Urinary bladder (tissue), 4 donors: ENCODE results near the gene NEO1. TPM values are rescaled to one million over a fixed set of nuclear protein-coding genes. Genes with fewer than 3 reads are reported as not detected.
A peak's percentile ranks its signal among the peaks of the same experiment; 100 is the strongest.

Source experiments
- DNase-seq: peaks from one replicate; pipeline ENCODE4 v3.0.0-alpha.2; 2015; ENCODE audit errors: extremely low spot score
- H3K27ac ChIP-seq: one replicate; pipeline ENCODE4 v1.5.1; 2013; ENCODE audit warnings: low read depth, mild to moderate bottlenecking, moderate library complexity
- H3K36me3 ChIP-seq: one replicate; pipeline ENCODE4 v1.6.1; 2013; ENCODE audit warnings: mild to moderate bottlenecking, moderate library complexity; ENCODE audit not compliant: insufficient read depth
- H3K4me1 ChIP-seq: one replicate; pipeline ENCODE4 v1.6.1; 2013; ENCODE audit warnings: mild to moderate bottlenecking, moderate library complexity; ENCODE audit not compliant: insufficient read depth
- H3K4me3 ChIP-seq: one replicate; pipeline ENCODE4 v1.5.1; 2013; ENCODE audit warnings: low read depth, low read length
- WGBS: extraction: QIAGEN DNeasy Blood & Tissue Kit; methylation state at CpG from one replicate; pipeline ENCODE4 v1.1.7; 2013; 5-methylcytosine and 5-hydroxymethylcytosine counted together
- polyA plus RNA-seq: library from polyadenylated mRNA; stranded (reverse); fragments of 200-250 nt; gene quantifications from one replicate; pipeline ENCODE4 v1.2.3, GENCODE V29; 2013
- total RNA-seq: library from RNA; depleted of rRNA; stranded (reverse); fragments of >200 nt; gene quantifications from one replicate; pipeline ENCODE4 v1.2.3, GENCODE V29; 2014
- donor health status: healthy with polysubstance abuse.
- donor health status: healthy.

NEO1 gene
- total and polyA plus RNA-seq, 2 donors = 24.7 to 52.4 TPM

DNA sequence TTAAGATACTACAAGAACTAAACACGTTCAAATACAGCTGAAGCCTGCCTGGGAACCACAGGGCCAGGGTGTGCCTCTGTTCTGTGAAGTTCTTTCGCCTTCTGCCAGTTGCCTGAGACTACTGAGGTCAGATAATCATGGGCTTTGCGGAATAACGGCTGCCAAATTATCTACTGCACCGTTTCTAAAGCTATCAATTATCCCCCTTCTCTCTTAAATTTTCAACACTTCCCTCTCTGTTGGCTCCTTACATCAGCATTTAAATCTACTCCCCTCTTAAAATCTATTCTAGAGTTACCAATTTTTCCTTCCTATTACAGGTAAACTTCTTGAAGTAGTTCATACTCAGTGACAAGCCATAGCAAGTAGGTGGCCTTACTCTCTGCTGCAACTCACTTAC lies 6.2 kb upstream of the NEO1 start:
- Histone ChIP-seq H3K36me3 (no peaks in the 10 kb centered on the region), H3K27ac (peak overlapping the region; percentile 2), H3K4me3 (no peak overlapping the region), H3K4me1 (no peaks in the 10 kb centered on the region)
- 63% methylated on average over 5 of the region's 5 CpGs for WGBS
- DNase-seq = no peak

DNA sequence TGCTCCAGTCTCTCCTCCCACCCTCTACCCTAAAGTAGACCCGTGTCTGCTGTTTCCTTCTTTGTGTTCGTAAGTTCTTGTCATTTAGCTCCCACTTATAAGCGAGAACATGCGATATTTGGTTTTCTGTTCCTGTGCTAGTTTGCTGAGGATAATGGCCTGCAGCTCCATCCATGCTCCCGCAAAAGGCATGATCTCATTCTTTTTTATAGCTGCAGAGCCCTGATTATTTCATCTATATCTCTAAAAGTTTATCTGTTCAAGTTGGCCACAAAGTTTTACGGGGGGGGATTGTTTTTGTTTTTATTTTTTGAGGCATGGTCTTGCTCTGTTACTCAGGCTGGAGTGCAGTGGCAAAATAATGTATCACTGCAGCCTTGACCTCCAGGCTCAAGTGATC lies 4.4 kb upstream of the NEO1 start:
- no peak for DNase-seq
- Histone ChIP-seq H3K4me1 (no peaks in the 10 kb centered on the region), H3K27ac (no peak overlapping the region), H3K36me3 (no peaks in the 10 kb centered on the region), H3K4me3 (no peak overlapping the region)
- WGBS = 75% methylated on average over 6 of the region's 6 CpGs

- Histone ChIP-seq H3K36me3 (no peaks in the 10 kb centered on the region), H3K4me3 (no peak overlapping the region), H3K4me1 (no peaks in the 10 kb centered on the region), H3K27ac (no peak overlapping the region)
- DNase-seq = no peak
- WGBS = 34% methylated on average over 3 of the region's 3 CpGs
Observed at GRCh38 chr15:73048624-73049295, 3.5 kb upstream of the NEO1 start.

DNA sequence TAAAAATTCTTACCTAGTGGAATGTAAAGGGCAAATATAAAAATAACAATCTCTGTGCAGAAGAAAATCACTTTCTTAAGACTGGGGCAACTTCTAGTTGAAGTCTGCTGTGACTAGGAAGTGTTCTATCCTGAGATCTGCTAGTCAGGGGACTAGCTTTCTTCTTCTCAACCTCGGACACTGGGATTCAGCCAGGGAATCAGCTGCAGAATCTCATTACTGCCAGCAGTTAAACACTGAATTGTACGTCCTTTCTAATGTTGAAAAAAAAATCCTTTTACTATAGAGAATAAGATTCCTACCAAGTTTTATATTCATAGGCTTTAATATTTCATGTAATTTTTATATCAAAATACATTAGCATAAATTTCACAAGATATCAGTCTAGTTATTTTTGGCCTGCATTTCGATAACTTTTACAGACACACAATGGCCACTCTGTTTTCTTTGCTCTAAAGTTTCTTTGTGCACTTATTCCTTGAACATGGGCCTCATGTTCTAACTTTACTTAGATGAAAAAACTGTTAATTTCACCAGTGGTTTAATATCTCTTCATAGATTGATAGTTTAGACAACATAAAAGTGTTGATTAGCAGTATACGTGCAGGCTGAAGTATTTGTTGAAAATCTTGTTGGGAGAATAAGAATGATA lies 2.6 kb upstream of the NEO1 start:
- H3K4me1 ChIP-seq = no peaks in the 10 kb centered on the region
- H3K27ac ChIP-seq = no peak overlapping the region
- no peaks in the 10 kb centered on the region for H3K36me3 ChIP-seq
- WGBS = 63% methylated on average over 4 of the region's 4 CpGs
- DNase-seq = no peak
- no peak overlapping the region for H3K4me3 ChIP-seq

- Histone ChIP-seq H3K27ac (no peak overlapping the region), H3K36me3 (no peaks in the 10 kb centered on the region), H3K4me3 (peak overlapping the region; percentile 88), H3K4me1 (no peaks in the 10 kb centered on the region)
- 42% methylated on average over 10 of the region's 10 CpGs for WGBS
- no peak for DNase-seq
Observed at GRCh38 chr15:73050561-73051295, 1.5 kb upstream of the NEO1 start.

DNA sequence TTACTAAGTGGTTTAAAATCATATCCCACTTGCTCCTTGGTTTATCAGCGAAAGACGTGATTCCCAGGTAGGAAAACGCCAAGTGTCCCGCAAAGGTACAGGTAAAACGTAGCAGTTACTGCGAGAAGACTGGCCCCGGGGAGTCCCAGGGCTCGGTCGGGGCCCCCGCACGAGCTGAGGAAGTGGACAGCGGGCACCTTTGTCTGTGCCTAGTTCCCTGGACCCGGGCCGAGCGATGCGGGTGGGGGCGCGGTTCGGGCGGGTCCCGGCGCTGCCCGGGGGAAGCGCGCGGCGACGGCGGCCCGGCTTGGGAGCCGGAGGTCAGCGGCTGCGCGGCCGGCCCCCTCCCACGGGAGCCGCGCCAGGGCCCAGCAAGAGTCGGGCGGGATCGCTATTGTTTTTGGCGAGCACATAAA lies 864 bp upstream of the NEO1 start:
- Histone ChIP-seq H3K27ac (peak overlapping the region; percentile 96), H3K4me3 (peak overlapping the region; percentile 88), H3K36me3 (no peaks in the 10 kb centered on the region), H3K4me1 (no peaks in the 10 kb centered on the region)
- WGBS = 2% methylated on average over 42 of the region's 42 CpGs
- DNase-seq = no peak

- peak; percentile 33 for DNase-seq
- no peaks in the 10 kb centered on the region for H3K36me3 ChIP-seq
- under 1% methylated on average over 61 of the region's 61 CpGs for WGBS
- H3K4me1 ChIP-seq = no peaks in the 10 kb centered on the region
- peak overlapping the region; percentile 62 for H3K27ac ChIP-seq
- peak overlapping the region; percentile 88 for H3K4me3 ChIP-seq
Observed at GRCh38 chr15:73052653-73053397, 562 bp downstream of the NEO1 start.

DNA sequence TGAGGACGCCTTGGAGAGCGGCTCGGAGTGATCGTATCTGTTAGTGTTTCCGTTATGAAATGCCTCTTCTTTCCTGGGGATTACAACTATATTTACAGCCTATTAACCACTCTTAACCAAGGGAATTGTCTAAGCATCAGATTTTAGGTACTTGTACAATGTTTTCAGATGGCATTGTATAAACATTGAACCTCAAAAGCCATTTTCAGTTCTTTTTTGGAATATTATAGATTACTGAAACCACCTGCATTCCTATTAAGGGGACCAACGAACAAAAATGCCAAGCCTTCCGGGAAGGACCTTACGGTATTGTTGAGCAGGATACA lies 1.1 kb downstream of the NEO1 start:
- H3K36me3 ChIP-seq = no peaks in the 10 kb centered on the region
- 6% methylated on average over 8 of the region's 8 CpGs for WGBS
- H3K27ac ChIP-seq = no peak overlapping the region
- H3K4me1 ChIP-seq = no peaks in the 10 kb centered on the region
- H3K4me3 ChIP-seq = peak overlapping the region; percentile 88
- no peak for DNase-seq

GRCh38 chr15:73054417-73054953 lies 2.2 kb downstream of the NEO1 start:
- no peaks in the 10 kb centered on the region for H3K4me1 ChIP-seq
- H3K27ac ChIP-seq = no peak overlapping the region
- H3K36me3 ChIP-seq = no peaks in the 10 kb centered on the region
- DNase-seq = no peak
- WGBS = 76% methylated on average over 6 of the region's 6 CpGs
- peak overlapping the region; percentile 25 for H3K4me3 ChIP-seq

DNA sequence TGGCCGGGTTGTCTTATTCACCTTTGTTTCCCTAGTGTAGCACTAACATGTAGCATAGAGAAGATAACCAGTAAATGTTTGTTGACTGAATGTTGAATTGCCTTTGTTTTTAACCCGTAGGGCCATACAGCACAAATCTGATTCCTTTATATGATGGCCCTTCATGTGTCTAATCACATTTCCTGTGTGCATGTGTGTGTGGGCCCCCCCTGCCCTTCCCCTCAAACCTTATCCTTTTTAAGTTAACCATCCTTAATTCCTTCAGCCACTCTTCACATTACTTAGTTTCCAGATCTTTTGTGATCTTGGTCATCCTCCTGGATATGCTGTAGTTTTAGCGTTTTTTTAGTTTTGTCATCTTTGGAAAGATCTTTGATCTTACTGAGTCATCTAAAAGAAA lies 4.2 kb downstream of the NEO1 start:
- no peak overlapping the region for H3K27ac ChIP-seq

GRCh38 chr15:73058437-73058836 lies 6.2 kb downstream of the NEO1 start:
- Histone ChIP-seq H3K27ac (no peak overlapping the region), H3K4me3 (no peak overlapping the region), H3K4me1 (no peaks in the 10 kb centered on the region), H3K36me3 (no peaks in the 10 kb centered on the region)
- DNase-seq = no peak

More for the DNA sequence above, 4.2 kb downstream of the NEO1 start:
- DNase-seq = no peak
- Histone ChIP-seq H3K36me3 (no peaks in the 10 kb centered on the region), H3K4me3 (no peak overlapping the region), H3K4me1 (no peaks in the 10 kb centered on the region)
- WGBS = 86% methylated on average over 3 of the region's 3 CpGs

GRCh38 chr15:73065114-73065513 lies 12.9 kb downstream of the NEO1 start:
- no peaks in the 10 kb centered on the region for H3K36me3 ChIP-seq
- H3K27ac ChIP-seq = no peak overlapping the region
- H3K4me3 ChIP-seq = no peak overlapping the region
- DNase-seq = no peak
- H3K4me1 ChIP-seq = no peaks in the 10 kb centered on the region
- WGBS = 96% methylated on average over 2 of the region's 2 CpGs

DNA sequence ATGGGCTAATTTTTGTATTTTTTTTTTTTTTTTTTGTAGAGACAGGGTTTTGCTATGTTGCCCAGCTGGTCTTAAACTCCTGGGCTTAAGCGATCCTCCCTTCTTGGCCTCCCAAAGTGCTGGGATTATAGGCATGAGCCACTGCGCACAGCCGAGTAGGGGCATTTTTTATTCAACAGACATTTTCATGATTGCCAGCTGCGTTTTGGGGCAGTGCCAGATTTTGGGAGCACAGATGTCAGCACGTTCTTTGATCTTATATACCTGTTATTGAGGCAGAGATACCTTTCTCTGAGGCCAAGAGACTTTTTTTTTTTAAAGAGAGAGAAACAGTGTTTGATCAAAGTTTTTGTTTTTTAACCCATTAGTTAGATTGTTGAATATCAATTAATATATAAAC lies 16.8 kb downstream of the NEO1 start:
- Histone ChIP-seq H3K4me3 (no peak overlapping the region), H3K4me1 (no peaks in the 10 kb centered on the region), H3K36me3 (no peaks in the 10 kb centered on the region), H3K27ac (no peak overlapping the region)
- DNase-seq = no peak
- WGBS = 85% methylated on average over 5 of the region's 5 CpGs
